Transverse colon (tissue), 4 donors: ENCODE data around the gene PDCD6IP.

ENCODE experiments used
- EP300 ChIP-seq: sonication (generic); formaldehyde crosslinking; IDR thresholded peaks from one replicate; pipeline ENCODE4 v1.6.1; 2017; ENCODE audit warnings: antibody characterized with exemption, low read depth
- POLR2A ChIP-seq: fragments of 450-650 bp; IDR thresholded peaks from one replicate; pipeline ENCODE4 v1.6.1; 2016; ENCODE audit warnings: antibody characterized with exemption, mild to moderate bottlenecking, moderate library complexity
- POLR2AphosphoS5 ChIP-seq, 3 donors: sonication (generic); formaldehyde crosslinking; IDR thresholded peaks; one replicate each; pipeline ENCODE4 v1.6.1; 2016; ENCODE audit warnings: antibody characterized with exemption in 3 of 3
- TF ChIP-seq, protein P1 (sequence below), 5 experiments: fragments of 200-600 bp in 3 of 5; fragments of 450-650 bp in 2 of 5; sonication (generic) in 3 of 5; IDR thresholded peaks; 1 replicate in 2 of 5; 2 replicates in 3 of 5; pipeline ENCODE4 v1.5.1; 2016 to 2017; ENCODE audit warnings: antibody characterized with exemption in 5 of 5, inconsistent platforms in 3 of 5, mild to moderate bottlenecking in 2 of 5, moderate library complexity in 1 of 5

- TF ChIP-seq, protein P1, sequence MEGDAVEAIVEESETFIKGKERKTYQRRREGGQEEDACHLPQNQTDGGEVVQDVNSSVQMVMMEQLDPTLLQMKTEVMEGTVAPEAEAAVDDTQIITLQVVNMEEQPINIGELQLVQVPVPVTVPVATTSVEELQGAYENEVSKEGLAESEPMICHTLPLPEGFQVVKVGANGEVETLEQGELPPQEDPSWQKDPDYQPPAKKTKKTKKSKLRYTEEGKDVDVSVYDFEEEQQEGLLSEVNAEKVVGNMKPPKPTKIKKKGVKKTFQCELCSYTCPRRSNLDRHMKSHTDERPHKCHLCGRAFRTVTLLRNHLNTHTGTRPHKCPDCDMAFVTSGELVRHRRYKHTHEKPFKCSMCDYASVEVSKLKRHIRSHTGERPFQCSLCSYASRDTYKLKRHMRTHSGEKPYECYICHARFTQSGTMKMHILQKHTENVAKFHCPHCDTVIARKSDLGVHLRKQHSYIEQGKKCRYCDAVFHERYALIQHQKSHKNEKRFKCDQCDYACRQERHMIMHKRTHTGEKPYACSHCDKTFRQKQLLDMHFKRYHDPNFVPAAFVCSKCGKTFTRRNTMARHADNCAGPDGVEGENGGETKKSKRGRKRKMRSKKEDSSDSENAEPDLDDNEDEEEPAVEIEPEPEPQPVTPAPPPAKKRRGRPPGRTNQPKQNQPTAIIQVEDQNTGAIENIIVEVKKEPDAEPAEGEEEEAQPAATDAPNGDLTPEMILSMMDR (IDR thresholded peaks at IDR 0.05): no peak
- TF ChIP-seq POLR2A (no peak), POLR2AphosphoS5 (IDR thresholded peaks at IDR 0.05) (no peak), EP300 (no peak)
Measured at GRCh38 chr3:33799202-33799551, 747 bp downstream of the PDCD6IP start.
